ENCODE results near the gene BNC2.

The BNC2 gene

DNA sequence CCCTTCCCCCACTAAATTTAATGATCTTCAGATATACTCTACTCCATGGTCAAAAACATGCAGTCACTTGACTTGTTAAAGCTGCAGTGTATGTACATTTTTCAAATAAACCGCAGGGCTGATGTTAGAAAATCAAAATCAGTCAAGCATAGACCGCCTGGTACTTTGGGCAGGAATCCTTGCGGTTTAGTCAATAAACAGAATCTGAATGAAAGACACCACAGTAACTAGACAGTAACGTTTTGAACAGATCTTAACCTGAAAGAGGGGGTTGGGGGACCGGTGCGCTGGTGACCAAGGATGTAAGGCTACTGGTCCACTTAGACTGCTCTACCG, 188.8 kb downstream of the BNC2 start:
- Histone ChIP-seq H3K27ac (ENCODE audit: poor library complexity, severe bottlenecking) (no peak overlapping the region), H3K36me3 (ENCODE audit: low read depth) (no peaks in the 10 kb centered on the region), H3K4me1 (ENCODE audit: insufficient read depth, poor library complexity, severe bottlenecking) (no peaks in the 10 kb centered on the region), H3K4me3 (ENCODE audit: severe bottlenecking) (no peak overlapping the region), H3K9me3 (ENCODE audit: severe bottlenecking) (no peaks in the 10 kb centered on the region), H3K27me3 (ENCODE audit: insufficient read depth, poor library complexity, severe bottlenecking) (no peaks in the 10 kb centered on the region)
- ATAC-seq (ENCODE audit: low read depth) (no peak), DNase-seq (ENCODE audit: low spot score) (no peak)
- TF ChIP-seq, protein P1, sequence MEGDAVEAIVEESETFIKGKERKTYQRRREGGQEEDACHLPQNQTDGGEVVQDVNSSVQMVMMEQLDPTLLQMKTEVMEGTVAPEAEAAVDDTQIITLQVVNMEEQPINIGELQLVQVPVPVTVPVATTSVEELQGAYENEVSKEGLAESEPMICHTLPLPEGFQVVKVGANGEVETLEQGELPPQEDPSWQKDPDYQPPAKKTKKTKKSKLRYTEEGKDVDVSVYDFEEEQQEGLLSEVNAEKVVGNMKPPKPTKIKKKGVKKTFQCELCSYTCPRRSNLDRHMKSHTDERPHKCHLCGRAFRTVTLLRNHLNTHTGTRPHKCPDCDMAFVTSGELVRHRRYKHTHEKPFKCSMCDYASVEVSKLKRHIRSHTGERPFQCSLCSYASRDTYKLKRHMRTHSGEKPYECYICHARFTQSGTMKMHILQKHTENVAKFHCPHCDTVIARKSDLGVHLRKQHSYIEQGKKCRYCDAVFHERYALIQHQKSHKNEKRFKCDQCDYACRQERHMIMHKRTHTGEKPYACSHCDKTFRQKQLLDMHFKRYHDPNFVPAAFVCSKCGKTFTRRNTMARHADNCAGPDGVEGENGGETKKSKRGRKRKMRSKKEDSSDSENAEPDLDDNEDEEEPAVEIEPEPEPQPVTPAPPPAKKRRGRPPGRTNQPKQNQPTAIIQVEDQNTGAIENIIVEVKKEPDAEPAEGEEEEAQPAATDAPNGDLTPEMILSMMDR (IDR thresholded peaks at IDR 0.05; ENCODE audit: poor library complexity, severe bottlenecking) = no peak

DNA sequence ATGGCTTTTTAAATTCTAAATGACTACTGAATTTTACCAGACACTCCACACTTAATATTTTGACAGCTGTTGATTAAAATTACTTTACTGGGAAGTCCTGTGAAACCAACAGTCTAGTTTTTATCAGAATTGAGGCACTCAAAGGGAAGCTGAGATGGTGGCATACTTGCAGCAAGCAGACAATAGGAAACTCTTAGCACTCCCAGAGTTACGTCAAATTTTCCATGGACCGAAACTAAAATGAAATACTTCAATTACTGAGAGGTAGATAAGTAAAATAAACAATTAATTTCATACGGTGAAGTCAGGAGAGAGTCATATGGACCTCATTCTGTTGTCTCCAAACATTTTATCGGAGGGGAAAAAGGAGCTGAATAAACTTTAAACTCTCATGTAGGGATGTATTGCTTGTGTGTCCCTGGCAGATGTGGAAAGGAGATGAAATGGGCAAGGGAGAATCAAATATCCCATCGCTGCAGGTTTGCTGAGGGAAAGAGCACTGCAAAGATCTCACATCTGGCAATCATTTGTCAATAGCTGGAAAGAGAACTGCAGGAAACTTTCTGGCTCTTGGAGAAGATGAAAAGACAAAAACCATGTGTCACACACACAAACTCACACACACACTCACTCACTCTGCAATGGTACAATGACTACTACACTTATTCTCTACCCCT, 189.4 kb downstream of the BNC2 start:
- DNase-seq (ENCODE audit: low spot score) = no peak
- no peaks in the 10 kb centered on the region for H3K9me3 ChIP-seq (ENCODE audit: severe bottlenecking)
- H3K27me3 ChIP-seq (ENCODE audit: insufficient read depth, poor library complexity, severe bottlenecking) = no peaks in the 10 kb centered on the region
- TF ChIP-seq, protein P1 (IDR thresholded peaks at IDR 0.05; ENCODE audit: poor library complexity, severe bottlenecking) = no peak
- no peaks in the 10 kb centered on the region for H3K4me1 ChIP-seq (ENCODE audit: insufficient read depth, poor library complexity, severe bottlenecking)
- H3K27ac ChIP-seq (ENCODE audit: poor library complexity, severe bottlenecking) = no peak overlapping the region
- no peak overlapping the region for H3K4me3 ChIP-seq (ENCODE audit: severe bottlenecking)
- ATAC-seq (ENCODE audit: low read depth) = no peak
- H3K36me3 ChIP-seq (ENCODE audit: low read depth) = no peaks in the 10 kb centered on the region

DNA sequence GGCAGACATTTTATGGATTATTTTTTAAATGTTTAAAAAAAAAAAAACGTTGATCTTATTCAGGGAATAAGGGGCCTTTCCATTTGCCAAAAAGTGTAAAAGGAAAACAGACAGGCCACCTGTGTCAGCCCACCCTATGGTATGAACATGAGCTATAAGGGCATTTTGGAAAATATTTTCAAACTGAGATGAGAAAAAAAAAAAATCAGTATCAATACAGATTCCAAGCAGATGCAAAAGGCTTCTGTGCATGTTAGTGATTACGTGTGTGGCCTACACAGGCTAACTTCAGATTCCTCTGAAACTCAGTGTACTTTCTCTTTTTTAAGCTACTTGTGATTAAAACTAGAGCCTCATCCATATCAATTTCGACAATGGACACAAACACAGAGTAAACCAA, 189.9 kb downstream of the BNC2 start:
- TF ChIP-seq, protein P1 (IDR thresholded peaks at IDR 0.05; ENCODE audit: poor library complexity, severe bottlenecking) = no peak
- Histone ChIP-seq H3K27me3 (ENCODE audit: insufficient read depth, poor library complexity, severe bottlenecking) (no peaks in the 10 kb centered on the region), H3K4me3 (ENCODE audit: severe bottlenecking) (no peak overlapping the region), H3K9me3 (ENCODE audit: severe bottlenecking) (no peaks in the 10 kb centered on the region), H3K4me1 (ENCODE audit: insufficient read depth, poor library complexity, severe bottlenecking) (no peaks in the 10 kb centered on the region), H3K27ac (ENCODE audit: poor library complexity, severe bottlenecking) (no peak overlapping the region), H3K36me3 (ENCODE audit: low read depth) (no peaks in the 10 kb centered on the region)
- no peak for DNase-seq (ENCODE audit: low spot score)
- no peak for ATAC-seq (ENCODE audit: low read depth)

DNA sequence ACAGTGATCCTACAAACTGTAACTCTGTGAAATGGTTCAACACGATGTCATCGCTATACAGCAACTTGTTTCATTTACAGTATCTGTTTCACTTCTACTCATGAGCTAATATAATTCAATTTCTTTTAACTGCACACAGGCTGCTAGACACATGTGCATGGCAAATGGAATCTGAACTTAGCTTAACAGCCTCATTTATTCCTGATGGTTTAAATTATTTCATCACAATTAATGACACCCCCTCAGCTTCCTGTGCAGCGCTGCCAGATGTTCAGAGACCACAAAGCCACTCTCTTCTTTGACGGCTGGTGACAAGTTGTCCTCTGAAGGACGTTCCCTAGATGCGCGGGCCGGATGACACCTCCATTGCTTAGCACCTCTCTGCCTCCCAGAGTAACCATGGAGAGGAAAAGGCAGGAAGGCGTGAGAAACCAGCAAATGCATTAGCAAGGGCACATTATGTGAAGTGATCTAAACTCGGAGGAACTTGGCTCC, 191.1 kb downstream of the BNC2 start:
- no peak overlapping the region for H3K27ac ChIP-seq (ENCODE audit: poor library complexity, severe bottlenecking)
- no peaks in the 10 kb centered on the region for H3K27me3 ChIP-seq (ENCODE audit: insufficient read depth, poor library complexity, severe bottlenecking)
- H3K36me3 ChIP-seq (ENCODE audit: low read depth) = no peaks in the 10 kb centered on the region
- no peak for ATAC-seq (ENCODE audit: low read depth)
- no peak for DNase-seq (ENCODE audit: low spot score)
- H3K9me3 ChIP-seq (ENCODE audit: severe bottlenecking) = no peaks in the 10 kb centered on the region
- no peaks in the 10 kb centered on the region for H3K4me1 ChIP-seq (ENCODE audit: insufficient read depth, poor library complexity, severe bottlenecking)
- TF ChIP-seq, protein P1 (IDR thresholded peaks at IDR 0.05; ENCODE audit: poor library complexity, severe bottlenecking) = no peak
- H3K4me3 ChIP-seq (ENCODE audit: severe bottlenecking) = no peak overlapping the region

DNA sequence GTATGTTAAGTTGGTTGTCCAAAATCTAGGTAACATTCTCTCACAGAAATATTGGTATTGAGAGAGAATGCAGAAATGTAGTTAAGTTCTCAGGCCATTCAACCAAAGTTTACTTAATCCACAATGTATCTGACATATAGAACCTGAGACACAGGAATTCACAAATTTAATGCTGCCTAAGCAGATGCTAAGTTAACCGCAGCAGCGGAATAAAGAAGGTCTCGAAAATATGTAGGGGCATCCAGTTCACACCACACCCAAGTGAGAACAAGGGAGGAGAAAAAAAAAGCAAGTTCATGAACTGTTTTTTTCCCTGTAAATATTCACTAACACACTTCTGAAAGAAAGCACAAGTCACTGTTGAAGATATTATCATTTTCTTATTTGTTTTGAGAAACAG, 194.0 kb downstream of the BNC2 start:
- Histone ChIP-seq H3K36me3 (ENCODE audit: low read depth) (no peaks in the 10 kb centered on the region), H3K9me3 (ENCODE audit: severe bottlenecking) (no peaks in the 10 kb centered on the region), H3K4me1 (ENCODE audit: insufficient read depth, poor library complexity, severe bottlenecking) (peaks cover 2% of the 10 kb centered on the region), H3K4me3 (ENCODE audit: severe bottlenecking) (no peak overlapping the region), H3K27ac (ENCODE audit: poor library complexity, severe bottlenecking) (no peak overlapping the region), H3K27me3 (ENCODE audit: insufficient read depth, poor library complexity, severe bottlenecking) (no peaks in the 10 kb centered on the region)
- TF ChIP-seq, protein P1 (IDR thresholded peaks at IDR 0.05; ENCODE audit: poor library complexity, severe bottlenecking) = no peak
- no peak for ATAC-seq (ENCODE audit: low read depth)
- DNase-seq (ENCODE audit: low spot score) = no peak

Measured in RWPE2 (cell line).